D721Med (cell line): ENCODE data around the gene C6orf89.
A peak's percentile ranks its signal among the peaks of the same experiment; 100 is the strongest.

Experiments used
- DNase-seq: peaks from one replicate; pipeline ENCODE4 v3.0.0; 2011; ENCODE audit warnings: low spot score; ENCODE audit not compliant: insufficient read length
- FAIRE-seq: peaks from 2 replicates; lab custom pipeline; 2011; peaks lifted over from hg19 to GRCh38; lab: Jason Lieb, UNC
- TF ChIP-seq, protein P1 (sequence below): IDR thresholded peaks from 2 replicates; pipeline ENCODE4 v1.5.1; 2012; ENCODE audit warnings: mild to moderate bottlenecking, control low read depth; ENCODE audit not compliant: insufficient read depth; ENCODE audit errors: missing control alignments

Gene C6orf89

DNA sequence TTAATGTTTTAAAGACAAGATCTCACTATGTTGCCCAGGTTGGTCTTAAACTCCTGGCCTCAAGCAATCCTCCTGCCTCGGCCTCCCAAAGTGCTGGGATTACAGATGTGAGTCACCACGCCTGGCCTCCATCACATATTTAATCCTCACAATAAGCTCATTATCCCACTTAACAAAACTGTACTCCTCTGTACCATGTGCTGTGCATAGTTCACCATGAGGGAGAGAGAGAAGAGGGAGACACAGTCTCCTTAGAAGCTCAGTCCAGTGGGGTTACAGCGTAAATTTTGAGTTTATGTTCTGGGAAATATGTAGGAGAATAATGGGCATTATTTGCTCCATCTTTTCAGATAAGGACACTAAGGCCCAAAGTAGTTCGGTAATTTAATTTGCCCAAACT lies 38.6 kb upstream of the C6orf89 start:
- no peak for FAIRE-seq
- peak; percentile 51 for DNase-seq
- TF ChIP-seq, protein P1, sequence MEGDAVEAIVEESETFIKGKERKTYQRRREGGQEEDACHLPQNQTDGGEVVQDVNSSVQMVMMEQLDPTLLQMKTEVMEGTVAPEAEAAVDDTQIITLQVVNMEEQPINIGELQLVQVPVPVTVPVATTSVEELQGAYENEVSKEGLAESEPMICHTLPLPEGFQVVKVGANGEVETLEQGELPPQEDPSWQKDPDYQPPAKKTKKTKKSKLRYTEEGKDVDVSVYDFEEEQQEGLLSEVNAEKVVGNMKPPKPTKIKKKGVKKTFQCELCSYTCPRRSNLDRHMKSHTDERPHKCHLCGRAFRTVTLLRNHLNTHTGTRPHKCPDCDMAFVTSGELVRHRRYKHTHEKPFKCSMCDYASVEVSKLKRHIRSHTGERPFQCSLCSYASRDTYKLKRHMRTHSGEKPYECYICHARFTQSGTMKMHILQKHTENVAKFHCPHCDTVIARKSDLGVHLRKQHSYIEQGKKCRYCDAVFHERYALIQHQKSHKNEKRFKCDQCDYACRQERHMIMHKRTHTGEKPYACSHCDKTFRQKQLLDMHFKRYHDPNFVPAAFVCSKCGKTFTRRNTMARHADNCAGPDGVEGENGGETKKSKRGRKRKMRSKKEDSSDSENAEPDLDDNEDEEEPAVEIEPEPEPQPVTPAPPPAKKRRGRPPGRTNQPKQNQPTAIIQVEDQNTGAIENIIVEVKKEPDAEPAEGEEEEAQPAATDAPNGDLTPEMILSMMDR, result no peak

DNA sequence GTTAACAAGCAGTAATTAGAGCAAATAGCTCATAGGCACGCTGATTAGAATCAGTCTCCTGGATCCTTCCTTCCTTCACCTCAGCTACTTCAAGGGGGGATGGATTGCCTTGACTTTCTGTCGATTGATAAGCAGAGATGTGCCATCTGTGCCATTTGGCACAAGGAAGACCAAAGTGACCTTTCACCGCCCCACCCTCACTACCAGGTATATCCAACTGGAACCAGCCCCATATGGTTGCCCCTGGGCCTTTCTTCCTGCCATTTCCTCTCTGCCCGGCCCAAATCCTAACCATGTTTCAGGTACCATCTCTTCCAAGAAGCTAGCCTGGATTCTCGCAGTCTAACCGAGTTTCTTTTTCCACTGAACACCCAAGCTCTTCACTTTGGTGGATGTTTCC lies 37.8 kb upstream of the C6orf89 start:
- no peak for FAIRE-seq
- TF ChIP-seq, protein P1, result no peak

DNA sequence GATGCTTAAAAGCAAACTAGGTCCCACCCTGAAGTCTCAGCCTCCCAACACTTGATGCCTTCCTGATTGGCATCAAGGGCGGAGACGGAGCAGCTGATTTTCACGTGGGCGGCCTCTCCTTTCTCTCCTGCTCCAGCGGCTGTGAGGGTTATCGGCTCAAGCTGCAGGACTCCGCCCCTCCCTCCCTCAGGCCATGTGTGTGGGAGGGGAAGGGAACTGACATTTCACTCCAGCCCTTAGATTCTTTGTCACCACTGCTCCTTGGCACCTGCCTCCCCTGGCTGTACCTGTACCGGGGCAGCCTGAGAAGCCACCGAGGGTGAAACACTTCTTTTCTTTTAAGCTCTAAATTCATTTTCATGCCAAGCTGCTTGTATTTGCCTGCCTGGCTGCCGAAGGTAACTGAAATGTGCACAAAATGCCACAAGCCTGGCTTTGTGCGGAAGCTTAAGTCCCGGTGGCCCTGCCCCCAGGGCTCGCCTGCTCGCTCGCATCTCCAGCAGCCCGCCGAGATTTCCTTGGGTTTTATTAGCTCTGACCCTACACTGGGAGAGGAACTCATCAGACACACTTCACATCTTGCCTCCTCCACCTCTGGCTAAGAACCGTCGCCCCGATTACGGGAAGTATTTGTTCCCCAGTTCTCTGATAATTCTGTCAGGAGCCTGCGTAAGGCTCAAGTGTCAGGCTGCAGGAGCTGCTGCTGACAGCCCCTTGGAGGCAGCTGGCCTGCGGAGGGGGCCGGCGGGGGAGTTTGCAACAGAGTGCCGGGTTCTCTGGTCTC lies 36.9 kb upstream of the C6orf89 start:
- DNase-seq (no peak), FAIRE-seq (no peak)
- TF ChIP-seq, protein P1, result no peak

More for the DNA sequence above, 37.8 kb upstream of the C6orf89 start:
- DNase-seq, result no peak

DNA sequence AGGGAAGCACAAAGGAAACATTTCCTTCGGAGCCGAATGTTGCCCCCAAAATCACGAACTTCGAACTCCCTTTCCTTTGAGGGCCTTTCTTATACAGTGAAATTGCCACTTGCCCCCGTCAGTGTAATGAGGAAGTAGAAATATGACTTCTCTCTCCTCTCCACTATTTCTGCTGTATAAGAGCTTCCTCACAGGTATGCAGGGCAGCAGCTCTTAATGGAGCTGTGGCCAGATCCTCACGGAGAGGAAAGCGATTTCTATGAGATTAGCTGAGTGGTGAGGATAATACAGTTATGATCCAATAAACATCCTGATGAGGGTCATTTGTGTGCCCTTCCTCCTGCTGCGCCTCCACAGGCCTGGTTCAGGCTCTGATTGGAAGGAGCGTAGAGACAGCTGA lies 35.7 kb upstream of the C6orf89 start:
- DNase-seq, result peak; percentile 39
- TF ChIP-seq, protein P1, result no peak
- no peak for FAIRE-seq

DNA sequence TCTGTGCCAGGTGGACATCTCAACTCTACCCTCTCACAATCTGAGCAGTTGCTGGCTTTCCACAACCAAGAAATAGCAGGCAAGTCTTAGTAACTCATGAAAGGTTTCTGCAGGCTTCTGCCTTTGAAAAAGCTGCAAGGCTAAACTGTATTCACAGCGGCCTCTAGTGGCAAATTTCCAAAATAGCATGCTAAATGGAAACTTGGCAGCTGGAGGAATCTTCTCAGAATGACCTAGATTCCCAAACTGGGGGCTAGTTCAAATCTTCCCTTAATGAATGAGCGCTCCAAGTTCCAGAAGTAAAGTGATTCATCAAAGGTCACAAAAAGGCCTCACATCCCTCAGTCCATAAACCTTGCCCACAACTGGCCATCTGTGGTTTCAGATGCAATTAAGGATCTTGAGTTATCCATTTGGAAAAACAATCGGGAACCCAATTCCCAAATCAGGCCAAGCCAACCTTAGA lies 34.6 kb upstream of the C6orf89 start:
- TF ChIP-seq, protein P1, result peak; percentile 85
- DNase-seq (no peak), FAIRE-seq (no peak)

DNA sequence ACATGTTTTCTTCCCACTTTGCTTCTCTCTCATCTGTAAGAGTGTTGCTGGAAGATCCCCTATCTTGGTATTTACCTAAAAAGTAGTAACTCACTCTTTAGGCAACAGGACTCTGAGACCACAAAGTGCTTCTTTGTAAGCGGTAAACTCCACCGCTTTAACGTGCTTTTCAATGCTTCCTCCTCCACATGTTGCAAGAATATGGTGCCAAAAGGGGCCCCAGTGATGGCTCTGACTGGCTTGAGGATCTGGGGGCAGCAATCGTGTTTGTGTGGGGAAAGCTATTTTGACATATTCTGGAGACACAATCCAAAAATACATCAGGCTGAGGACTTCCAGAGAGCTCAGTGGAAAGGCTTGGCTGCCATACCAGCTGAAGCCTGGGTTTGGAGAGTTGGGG lies 34.1 kb upstream of the C6orf89 start:
- TF ChIP-seq, protein P1, result no peak
- DNase-seq (no peak), FAIRE-seq (no peak)
